ENCODE data around the gene ANO1.
"Not testable (repeated sequence)": the region's sequence is repeated elsewhere in the genome, so short reads cannot be mapped to it uniquely, and the experiment has no call there.

ANO1 gene

GRCh38 chr11:70205049-70205725, 127.1 kb downstream of the ANO1 start:
- in situ Hi-C loops (cut with MboI; ENCODE audit: low sequenced_read_pairs) = no loop called here

- in situ Hi-C loops (cut with MboI; ENCODE audit: low sequenced_read_pairs) = no loop called here
Measured at GRCh38 chr11:70205766-70206165, 127.6 kb downstream of the ANO1 start.

GRCh38 chr11:70206226-70206981, 128.3 kb downstream of the ANO1 start:
- in situ Hi-C loops (cut with MboI; ENCODE audit: low sequenced_read_pairs) = no loop called here

- in situ Hi-C loops (cut with MboI; ENCODE audit: low sequenced_read_pairs) = no loop called here
Measured at GRCh38 chr11:70206982-70207376, 128.9 kb downstream of the ANO1 start.

- in situ Hi-C loops (cut with MboI; ENCODE audit: low sequenced_read_pairs) = no loop called here
Measured at GRCh38 chr11:70207531-70208131, 129.5 kb downstream of the ANO1 start.

GRCh38 chr11:70209391-70209912, 131.3 kb downstream of the ANO1 start:
- in situ Hi-C loops (cut with MboI; ENCODE audit: low sequenced_read_pairs) = no loop called here

- in situ Hi-C loops (cut with MboI; ENCODE audit: low sequenced_read_pairs) = no loop called here
Measured at GRCh38 chr11:70210051-70210501, 132.0 kb downstream of the ANO1 start.

GRCh38 chr11:70210530-70210929, 132.4 kb downstream of the ANO1 start:
- in situ Hi-C loops (cut with MboI; ENCODE audit: low sequenced_read_pairs) = no loop called here

GRCh38 chr11:70212227-70212811, 134.2 kb downstream of the ANO1 start:
- in situ Hi-C loops (cut with MboI; ENCODE audit: low sequenced_read_pairs) = no loop called here

- in situ Hi-C loops (cut with MboI; ENCODE audit: low sequenced_read_pairs) = not testable (repeated sequence)
Measured at GRCh38 chr11:70217388-70217787, 139.3 kb downstream of the ANO1 start.

GRCh38 chr11:70218076-70218475, 140.0 kb downstream of the ANO1 start:
- in situ Hi-C loops (cut with MboI; ENCODE audit: low sequenced_read_pairs) = not testable (repeated sequence)

GRCh38 chr11:70220136-70220535, 142.0 kb downstream of the ANO1 start:
- in situ Hi-C loops (cut with MboI; ENCODE audit: low sequenced_read_pairs) = no loop called here

GRCh38 chr11:70220920-70221319, 142.8 kb downstream of the ANO1 start:
- in situ Hi-C loops (cut with MboI; ENCODE audit: low sequenced_read_pairs) = no loop called here

- in situ Hi-C loops (cut with MboI; ENCODE audit: low sequenced_read_pairs) = no loop called here
Measured at GRCh38 chr11:70225681-70226177, 147.6 kb downstream of the ANO1 start.

GRCh38 chr11:70226183-70226582, 148.1 kb downstream of the ANO1 start:
- in situ Hi-C loops (cut with MboI; ENCODE audit: low sequenced_read_pairs) = no loop called here

- in situ Hi-C loops (cut with MboI; ENCODE audit: low sequenced_read_pairs) = no loop called here
Measured at GRCh38 chr11:70226967-70227366, 148.8 kb downstream of the ANO1 start.

- in situ Hi-C loops (cut with MboI; ENCODE audit: low sequenced_read_pairs) = no loop called here
Measured at GRCh38 chr11:70229737-70230136, 151.6 kb downstream of the ANO1 start.

GRCh38 chr11:70230151-70230839, 152.2 kb downstream of the ANO1 start:
- in situ Hi-C loops (cut with MboI; ENCODE audit: low sequenced_read_pairs) = no loop called here

- in situ Hi-C loops (cut with MboI; ENCODE audit: low sequenced_read_pairs) = no loop called here
Measured at GRCh38 chr11:70230840-70231710, 153.0 kb downstream of the ANO1 start.

GRCh38 chr11:70233034-70233433, 154.9 kb downstream of the ANO1 start:
- in situ Hi-C loops (cut with MboI; ENCODE audit: low sequenced_read_pairs) = no loop called here

All from hTERT RPE-1 (cell line).